Epithelial cell of esophagus (primary cell): ENCODE results near the gene SLC19A1.

ENCODE experiments used
- DNase-seq: peaks from one replicate; pipeline ENCODE4 v3.0.0; 2010; ENCODE audit warnings: low read depth
- H3K4me3 ChIP-seq: 2 replicates; pipeline ENCODE4 v1.5.1; 2011; ENCODE audit warnings: mild to moderate bottlenecking, low read length, control low read depth
- CTCF ChIP-seq: IDR thresholded peaks from 2 replicates; pipeline ENCODE4 v1.5.1; 2011; ENCODE audit warnings: low read depth, mild to moderate bottlenecking, low read length, control low read depth, inconsistent platforms; ENCODE audit not compliant: insufficient read depth; ENCODE audit errors: missing control alignments

The SLC19A1 gene

GRCh38 chr21:45465611-45466329 lies 76.5 kb downstream of the SLC19A1 start:
- DNase-seq: no peak
- no peak for TF ChIP-seq CTCF
- H3K4me3 ChIP-seq: no peak overlapping the region

- no peak for DNase-seq
- no peak overlapping the region for H3K4me3 ChIP-seq
- TF ChIP-seq CTCF: no peak
Observed at GRCh38 chr21:45465105-45465504, 77.1 kb downstream of the SLC19A1 start.

DNA sequence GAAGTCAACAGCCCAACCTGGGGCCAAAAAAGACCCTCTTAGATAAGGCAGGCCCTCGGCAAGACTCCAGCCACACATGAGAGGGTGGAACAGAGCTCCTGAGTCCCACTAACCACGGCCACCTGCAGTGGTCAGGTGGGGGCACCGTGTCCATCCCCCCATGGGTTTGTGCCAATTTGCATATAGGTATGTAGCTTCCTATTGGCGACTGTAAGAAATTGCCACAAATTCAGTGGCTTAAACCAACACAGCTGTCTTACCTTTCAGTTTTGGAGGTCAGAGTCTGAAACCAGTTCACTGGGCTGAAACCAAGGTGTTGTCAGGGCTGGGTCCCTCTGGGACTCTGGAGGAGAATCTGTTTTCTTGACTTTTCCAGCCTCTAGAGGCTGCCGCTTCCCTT lies 77.9 kb downstream of the SLC19A1 start:
- DNase-seq: no peak
- no peak overlapping the region for H3K4me3 ChIP-seq
- no peak for TF ChIP-seq CTCF

DNA sequence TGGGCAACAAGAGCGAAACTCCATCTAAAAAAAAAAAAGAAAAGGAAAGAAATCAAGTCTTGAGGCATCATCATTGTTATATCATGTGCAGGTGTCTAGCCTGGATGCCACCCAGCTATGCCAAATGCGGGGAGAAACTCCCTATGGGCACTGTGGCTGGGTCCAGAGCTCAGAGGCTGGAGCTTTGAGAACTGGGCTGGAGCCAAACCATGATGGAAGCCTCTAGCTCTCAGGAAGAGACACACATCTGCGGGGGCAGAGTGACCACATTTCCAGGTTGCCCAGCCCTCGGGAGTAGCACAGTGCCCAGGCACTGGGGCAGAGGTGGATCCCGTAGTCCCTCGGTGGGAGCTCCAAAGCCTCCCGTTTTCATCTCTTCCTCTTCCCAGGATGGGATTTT lies 78.4 kb downstream of the SLC19A1 start:
- no peak for TF ChIP-seq CTCF
- DNase-seq: no peak
- no peak overlapping the region for H3K4me3 ChIP-seq

- no peak overlapping the region for H3K4me3 ChIP-seq
- no peak for DNase-seq
- no peak for TF ChIP-seq CTCF
Observed at GRCh38 chr21:45461806-45462341, 80.4 kb downstream of the SLC19A1 start.

GRCh38 chr21:45461369-45461750 lies 80.9 kb downstream of the SLC19A1 start:
- no peak overlapping the region for H3K4me3 ChIP-seq
- DNase-seq: no peak
- TF ChIP-seq CTCF: no peak
